ENCODE measurements around the gene CDC123.
"Not testable (repeated sequence)": the region's sequence is repeated elsewhere in the genome, so short reads cannot be mapped to it uniquely, and the experiment has no call there.

The CDC123 gene

GRCh38 chr10:12193193-12193592 is 2.8 kb upstream of the CDC123 start:
- no peak for DNase-seq

GRCh38 chr10:12194752-12195271 is 1.2 kb upstream of the CDC123 start:
- DNase-seq, result no peak

- DNase-seq, result no peak
These were observed 746 bp upstream of the CDC123 start for GRCh38 chr10:12195281-12195602.

- DNase-seq, result no peak
These were observed 683 bp downstream of the CDC123 start for GRCh38 chr10:12196531-12197211.

GRCh38 chr10:12198156-12198555 is 2.2 kb downstream of the CDC123 start:
- no peak for DNase-seq

- no peak for DNase-seq
These were observed 4.9 kb downstream of the CDC123 start for GRCh38 chr10:12200850-12201249.

- no peak for DNase-seq
These were observed 5.6 kb downstream of the CDC123 start for GRCh38 chr10:12201543-12201942.

- DNase-seq, result no peak
These were observed 6.2 kb downstream of the CDC123 start for GRCh38 chr10:12202226-12202625.

GRCh38 chr10:12205082-12205481 is 9.1 kb downstream of the CDC123 start:
- no peak for DNase-seq

- no peak for DNase-seq
These were observed 11.1 kb downstream of the CDC123 start for GRCh38 chr10:12207114-12207513.

GRCh38 chr10:12208460-12208859 is 12.5 kb downstream of the CDC123 start:
- DNase-seq, result no peak

- DNase-seq, result no peak
These were observed 16.5 kb downstream of the CDC123 start for GRCh38 chr10:12212454-12212853.

- DNase-seq, result no peak
These were observed 17.6 kb downstream of the CDC123 start for GRCh38 chr10:12213621-12214020.

- DNase-seq, result no peak
These were observed 18.1 kb downstream of the CDC123 start for GRCh38 chr10:12214093-12214492.

GRCh38 chr10:12214763-12215218 is 18.8 kb downstream of the CDC123 start:
- DNase-seq, result peak; percentile 1

- DNase-seq, result no peak
These were observed 23.0 kb downstream of the CDC123 start for GRCh38 chr10:12218991-12219390.

GRCh38 chr10:12221323-12222298 is 25.6 kb downstream of the CDC123 start:
- DNase-seq, result no peak

- no peak for DNase-seq
These were observed 29.5 kb downstream of the CDC123 start for GRCh38 chr10:12225444-12225843.

- DNase-seq, result not testable (repeated sequence)
These were observed 30.4 kb downstream of the CDC123 start for GRCh38 chr10:12226438-12226837.

- no peak for DNase-seq
These were observed 32.9 kb downstream of the CDC123 start for GRCh38 chr10:12228851-12229250.

- not testable (repeated sequence) for DNase-seq
These were observed 38.7 kb downstream of the CDC123 start for GRCh38 chr10:12234687-12235086.

- no peak for DNase-seq
These were observed 39.2 kb downstream of the CDC123 start for GRCh38 chr10:12235116-12235694.

- no peak for DNase-seq
These were observed 39.8 kb downstream of the CDC123 start for GRCh38 chr10:12235796-12236195.
